Hepatocyte (in vitro differentiated cells): ENCODE results near the gene SLC38A5. TPM values are rescaled to one million over a fixed set of nuclear protein-coding genes. Genes with fewer than 3 reads are reported as not detected.
"Not testable (repeated sequence)": the region's sequence is repeated elsewhere in the genome, so short reads cannot be mapped to it uniquely, and the experiment has no call there.

Source experiments
- DNase-seq: peaks from one replicate; pipeline ENCODE4 v3.0.0-alpha.2; 2016; ENCODE audit warnings: low spot score
- H2AFZ ChIP-seq: fragments of 200-600 bp; sonication (generic); 2 replicates; pipeline ENCODE4 v1.6.0; 2016; ENCODE audit warnings: antibody characterized with exemption, mild to moderate bottlenecking
- H3K27ac ChIP-seq: fragments of 200-600 bp; sonication (generic); 2 replicates; pipeline ENCODE4 v1.5.1; 2016; ENCODE audit warnings: mild to moderate bottlenecking
- H3K27me3 ChIP-seq: fragments of 200-600 bp; sonication (generic); 2 replicates; pipeline ENCODE4 v1.6.1; 2016
- H3K36me3 ChIP-seq: fragments of 200-600 bp; sonication (generic); replicated peaks from 2 replicates; pipeline ENCODE4 v1.5.1; 2016; ENCODE audit warnings: low read depth; ENCODE audit not compliant: insufficient read depth
- H3K4me1 ChIP-seq: fragments of 200-600 bp; sonication (generic); 2 replicates; pipeline ENCODE4 v1.5.1; 2016; ENCODE audit warnings: mild to moderate bottlenecking, moderate library complexity; ENCODE audit not compliant: insufficient read depth
- H3K4me2 ChIP-seq: fragments of 200-600 bp; sonication (generic); 2 replicates; pipeline ENCODE4 v1.6.0; 2016
- H3K4me3 ChIP-seq: fragments of 200-600 bp; sonication (generic); 2 replicates; pipeline ENCODE4 v1.5.1; 2016; ENCODE audit warnings: mild to moderate bottlenecking
- H3K79me2 ChIP-seq: fragments of 200-600 bp; sonication (generic); 2 replicates; pipeline ENCODE4 v1.6.0; 2017; ENCODE audit warnings: mild to moderate bottlenecking
- H3K9me2 ChIP-seq: fragments of 200-600 bp; sonication (generic); replicated peaks from 2 replicates; pipeline ENCODE4 v1.6.0; 2017; ENCODE audit warnings: mild to moderate bottlenecking; ENCODE audit not compliant: insufficient read depth
- H3K9me3 ChIP-seq: fragments of 200-600 bp; sonication (generic); 2 replicates; pipeline ENCODE4 v1.5.1; 2016; ENCODE audit warnings: low read depth, mild to moderate bottlenecking
- H4K20me1 ChIP-seq: fragments of 200-600 bp; sonication (generic); 2 replicates; pipeline ENCODE4 v1.6.0; 2016; ENCODE audit warnings: mild to moderate bottlenecking; ENCODE audit not compliant: insufficient read depth, poor library complexity, severe bottlenecking
- WGBS: methylation state at CpG from one replicate; pipeline ENCODE4 v1.1.6; 2016; ENCODE audit warnings: low lambda C conversion rate; ENCODE audit errors: missing lambda C conversion rate; 5-methylcytosine and 5-hydroxymethylcytosine counted together
- polyA plus RNA-seq: library from polyadenylated mRNA; unstranded; fragments of >200 nt; fragmentation: Nextera tagmentation; extraction: Ambion mirVana; gene quantifications from 2 replicates; pipeline ENCODE4 v1.2.1, GENCODE V29; 2016
- small RNA-seq: library from RNA; depleted of rRNA; stranded (forward); fragments of <200 nt; gene quantifications from one replicate; pipeline ENCODE3, GENCODE V24; 2014
- total RNA-seq: library from RNA; depleted of rRNA; stranded (reverse); fragments of >200 nt; gene quantifications from 2 replicates; pipeline ENCODE4 v1.2.3, GENCODE V29; 2014

Gene SLC38A5
- total and polyA plus RNA-seq, 2 experiments from 2014 or later, result 14.5 to 17.8 TPM

- not testable (repeated sequence) for H3K27ac ChIP-seq, H3K4me2 ChIP-seq, H3K27me3 ChIP-seq, H4K20me1 ChIP-seq, H3K4me3 ChIP-seq, H2AFZ ChIP-seq, H3K79me2 ChIP-seq, H3K9me3 ChIP-seq, DNase-seq, H3K36me3 ChIP-seq, H3K9me2 ChIP-seq, H3K4me1 ChIP-seq
- WGBS, result 79% methylated on average over 13 of the region's 13 CpGs
These were observed 36.3 kb downstream of the SLC38A5 start for GRCh38 chrX:48433713-48434112.

GRCh38 chrX:48430166-48430565 is 39.9 kb downstream of the SLC38A5 start:
- H3K4me3 ChIP-seq, H3K27me3 ChIP-seq, H4K20me1 ChIP-seq, H3K4me1 ChIP-seq, DNase-seq, H3K9me2 ChIP-seq, H3K79me2 ChIP-seq, H3K36me3 ChIP-seq, H2AFZ ChIP-seq, H3K9me3 ChIP-seq, H3K4me2 ChIP-seq, H3K27ac ChIP-seq: not testable (repeated sequence)
- 33% methylated on average over 4 of the region's 4 CpGs for WGBS

DNA sequence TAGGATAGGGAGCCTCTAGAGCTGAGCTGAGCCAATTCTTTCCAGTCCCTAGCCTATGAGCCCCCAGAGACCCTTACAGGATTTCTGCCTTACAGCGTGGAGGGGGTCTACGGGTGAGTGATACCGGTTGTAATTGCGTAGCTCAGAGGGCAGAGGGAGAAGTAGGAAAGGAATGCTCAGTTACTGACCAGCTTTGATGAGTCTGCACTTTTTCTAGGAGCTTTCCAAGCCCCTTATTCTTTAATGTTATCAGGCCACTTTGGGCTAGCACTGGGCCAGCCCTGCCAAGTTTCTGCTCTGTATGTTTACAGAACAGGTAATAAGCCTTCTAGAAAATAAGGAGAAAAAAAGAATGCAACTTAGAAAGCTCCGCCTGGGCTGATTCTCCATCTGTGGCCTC is 40.5 kb downstream of the SLC38A5 start:
- not testable (repeated sequence) for H3K9me2 ChIP-seq, H3K27me3 ChIP-seq, H3K79me2 ChIP-seq, DNase-seq, H3K4me2 ChIP-seq, H3K36me3 ChIP-seq, H3K27ac ChIP-seq, H3K4me3 ChIP-seq, H3K4me1 ChIP-seq, H3K9me3 ChIP-seq, H4K20me1 ChIP-seq, H2AFZ ChIP-seq
- WGBS, result 65% methylated on average over 5 of the region's 5 CpGs

GRCh38 chrX:48427027-48427716 is 42.9 kb downstream of the SLC38A5 start:
- not testable (repeated sequence) for H4K20me1 ChIP-seq, H3K4me3 ChIP-seq, H3K27me3 ChIP-seq, H3K9me2 ChIP-seq, H3K9me3 ChIP-seq, DNase-seq, H3K4me1 ChIP-seq, H3K36me3 ChIP-seq, H3K27ac ChIP-seq, H3K79me2 ChIP-seq, H2AFZ ChIP-seq, H3K4me2 ChIP-seq
- WGBS, result no CpG with 5 or more reads among the region's 12 CpGs

- WGBS, result no CpG with 5 or more reads among the region's 15 CpGs
- H4K20me1 ChIP-seq, H3K36me3 ChIP-seq, H3K27ac ChIP-seq, H3K9me3 ChIP-seq, H3K4me3 ChIP-seq, H3K79me2 ChIP-seq, H3K9me2 ChIP-seq, DNase-seq, H3K4me2 ChIP-seq, H3K4me1 ChIP-seq, H2AFZ ChIP-seq, H3K27me3 ChIP-seq: not testable (repeated sequence)
These were observed 58.2 kb downstream of the SLC38A5 start, which contains the start of gene SSX4B for GRCh38 chrX:48411860-48412259. SSX4B (minus strand) TSS chrX:48411960; CDS start chrX:48411372, 588 bp downstream.

Small RNAs within 50 kb of the gene (small RNA-seq; reads per million reads assigned to genes)
- not detected for gene AL606490.4

Other genes starting within 250 kb of the SLC38A5 start
- gene SSX1, start 214.9 kb downstream of the SLC38A5 start, total RNA-seq, result not detected in 2 replicates
- not detected in 2 replicates for gene SSX1, start 214.9 kb downstream of the SLC38A5 start, polyA plus RNA-seq
- gene SSX3, start 113.6 kb downstream of the SLC38A5 start, total RNA-seq, result not detected in 2 replicates
- not detected in 2 replicates for gene SSX3, start 113.6 kb downstream of the SLC38A5 start, polyA plus RNA-seq
- gene SSX4, start 86.7 kb downstream of the SLC38A5 start, total RNA-seq, result not detected in 2 replicates
- not detected in 2 replicates for gene SSX4, start 86.7 kb downstream of the SLC38A5 start, polyA plus RNA-seq
- gene SSX4B, start 58.3 kb downstream of the SLC38A5 start, total RNA-seq, result not detected in 2 replicates
- not detected in 2 replicates for gene SSX4B, start 58.3 kb downstream of the SLC38A5 start, polyA plus RNA-seq
- 43.8 and 49.5 TPM in 2 replicates for gene FTSJ1, start 5.9 kb upstream of the SLC38A5 start, total RNA-seq
- 38.4 and 41.9 TPM in 2 replicates for gene FTSJ1, start 5.9 kb upstream of the SLC38A5 start, polyA plus RNA-seq
- gene PORCN, start 38.7 kb upstream of the SLC38A5 start, total RNA-seq, result 3.8 and 12.8 TPM in 2 replicates
- gene PORCN, start 38.7 kb upstream of the SLC38A5 start, polyA plus RNA-seq, result 7.6 and 7.9 TPM in 2 replicates
- gene EBP, start 51.5 kb upstream of the SLC38A5 start, total RNA-seq, result 225 and 235 TPM in 2 replicates
- 286 and 390 TPM in 2 replicates for gene EBP, start 51.5 kb upstream of the SLC38A5 start, polyA plus RNA-seq
- 3.0 and 4.5 TPM in 2 replicates for gene TBC1D25, start 69.5 kb upstream of the SLC38A5 start, total RNA-seq
- 11.0 and 11.2 TPM in 2 replicates for gene TBC1D25, start 69.5 kb upstream of the SLC38A5 start, polyA plus RNA-seq
- gene RBM3, start 104.2 kb upstream of the SLC38A5 start, total RNA-seq, result 98.6 and 135 TPM in 2 replicates
- 64.8 and 102 TPM in 2 replicates for gene RBM3, start 104.2 kb upstream of the SLC38A5 start, polyA plus RNA-seq
- gene WDR13, start 127.2 kb upstream of the SLC38A5 start, total RNA-seq, result 76.9 and 117 TPM in 2 replicates
- 158 and 167 TPM in 2 replicates for gene WDR13, start 127.2 kb upstream of the SLC38A5 start, polyA plus RNA-seq
- 0.32 TPM in 1 of 2 replicates, not detected in the other for gene WAS, start 213.5 kb upstream of the SLC38A5 start, total RNA-seq
- 0.73 and 2.4 TPM in 2 replicates for gene WAS, start 213.5 kb upstream of the SLC38A5 start, polyA plus RNA-seq
- 2.9 and 3.1 TPM in 2 replicates for gene SUV39H1, start 226.5 kb upstream of the SLC38A5 start, total RNA-seq
- 5.3 and 9.1 TPM in 2 replicates for gene SUV39H1, start 226.5 kb upstream of the SLC38A5 start, polyA plus RNA-seq